T-helper 2 cell (primary cell): ENCODE results near the gene SIGLEC9.

Source experiments
- DNase-seq, 5 experiments: peaks; one replicate each; pipeline versions ENCODE4 v3.0.0 to v3.0.0-alpha.2; 2012 to 2022

Gene SIGLEC9

GRCh38 chr19:51097166-51097738, 27.5 kb upstream of the SIGLEC9 start:
- DNase-seq = peak; percentile 27 to 65 (median 63)

DNA sequence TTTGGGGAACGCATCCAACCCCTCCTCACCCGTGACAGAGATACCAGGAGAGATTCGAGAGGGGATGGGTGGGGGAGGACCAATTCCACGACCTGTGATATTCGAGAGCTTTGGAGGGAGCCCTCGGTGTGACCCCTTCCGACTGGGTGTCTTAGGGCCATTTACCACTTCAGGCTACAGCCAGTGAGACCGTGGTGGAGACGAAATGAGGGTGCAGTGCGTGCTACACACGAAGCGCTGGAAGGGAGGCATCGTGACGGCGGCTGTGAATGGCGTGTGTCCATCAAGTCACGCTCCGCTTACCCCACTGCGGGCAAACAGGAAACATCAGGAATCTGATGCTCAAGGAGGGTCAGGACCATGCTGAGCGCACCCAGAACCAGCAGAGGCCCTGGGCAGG, 26.9 kb upstream of the SIGLEC9 start:
- DNase-seq = no peak

DNA sequence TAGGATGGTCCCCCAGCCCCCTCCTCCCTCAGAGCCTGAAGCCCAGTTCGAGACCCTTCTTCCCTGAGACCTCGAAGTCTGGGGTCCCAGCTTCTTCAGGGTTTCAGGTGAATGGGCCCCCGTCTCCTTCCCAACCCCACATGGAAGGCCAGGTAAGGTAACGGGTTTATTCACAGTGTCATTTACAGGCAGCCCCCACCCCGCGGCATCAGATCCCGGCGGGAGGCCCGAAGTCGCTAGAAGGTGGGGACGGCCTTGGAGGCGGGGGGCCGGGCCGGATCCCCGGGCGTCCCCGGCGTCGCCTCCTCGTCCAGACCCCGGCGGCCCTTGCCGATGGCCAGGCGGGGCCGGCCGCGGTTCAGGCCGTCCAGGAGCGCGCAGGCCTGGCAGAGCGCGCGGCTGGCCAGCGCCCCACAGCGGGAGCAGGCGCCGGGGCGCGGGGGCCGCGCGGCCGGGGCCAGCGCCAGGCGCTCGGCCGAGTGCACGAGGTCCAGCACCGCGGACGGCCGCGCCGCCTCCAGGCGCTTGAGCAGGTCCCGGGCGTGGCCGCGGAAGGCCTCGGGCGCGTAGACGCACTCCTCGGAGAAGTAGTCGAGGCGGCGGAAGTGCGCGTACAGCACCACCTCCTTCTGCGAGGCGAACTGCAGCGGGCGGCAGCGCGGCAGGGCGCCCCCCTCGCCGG, 26.2 kb upstream of the SIGLEC9 start:
- DNase-seq = peak in 2 of 5 experiments; percentile 32 to 73

- DNase-seq = no peak
These were observed 25.7 kb upstream of the SIGLEC9 start for GRCh38 chr19:51099047-51099382.

DNA sequence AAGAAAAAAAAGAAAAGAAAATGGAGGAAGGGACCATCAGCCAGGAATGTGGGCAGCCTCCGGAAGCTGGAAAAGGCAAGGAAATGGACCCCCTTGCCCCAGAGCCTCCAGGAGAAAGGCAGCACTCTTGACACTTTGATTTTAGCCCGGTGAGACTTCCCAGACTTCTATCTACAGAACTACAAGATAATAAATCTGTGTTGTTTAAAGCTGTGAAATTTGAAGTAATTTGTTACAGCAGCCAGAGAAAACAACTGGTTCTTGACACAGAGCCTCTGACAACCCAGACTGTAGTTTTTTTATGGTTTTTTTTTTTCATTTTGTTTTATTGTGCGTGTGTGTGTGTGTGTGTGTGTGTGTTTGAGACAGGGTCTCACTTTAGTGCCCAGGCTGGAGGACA, 24.1 kb upstream of the SIGLEC9 start:
- no peak for DNase-seq

- no peak for DNase-seq
These were observed 23.4 kb upstream of the SIGLEC9 start for GRCh38 chr19:51101171-51101865.

GRCh38 chr19:51102991-51103390, 21.7 kb upstream of the SIGLEC9 start:
- no peak for DNase-seq

GRCh38 chr19:51103926-51104341, 20.8 kb upstream of the SIGLEC9 start:
- DNase-seq = no peak

DNA sequence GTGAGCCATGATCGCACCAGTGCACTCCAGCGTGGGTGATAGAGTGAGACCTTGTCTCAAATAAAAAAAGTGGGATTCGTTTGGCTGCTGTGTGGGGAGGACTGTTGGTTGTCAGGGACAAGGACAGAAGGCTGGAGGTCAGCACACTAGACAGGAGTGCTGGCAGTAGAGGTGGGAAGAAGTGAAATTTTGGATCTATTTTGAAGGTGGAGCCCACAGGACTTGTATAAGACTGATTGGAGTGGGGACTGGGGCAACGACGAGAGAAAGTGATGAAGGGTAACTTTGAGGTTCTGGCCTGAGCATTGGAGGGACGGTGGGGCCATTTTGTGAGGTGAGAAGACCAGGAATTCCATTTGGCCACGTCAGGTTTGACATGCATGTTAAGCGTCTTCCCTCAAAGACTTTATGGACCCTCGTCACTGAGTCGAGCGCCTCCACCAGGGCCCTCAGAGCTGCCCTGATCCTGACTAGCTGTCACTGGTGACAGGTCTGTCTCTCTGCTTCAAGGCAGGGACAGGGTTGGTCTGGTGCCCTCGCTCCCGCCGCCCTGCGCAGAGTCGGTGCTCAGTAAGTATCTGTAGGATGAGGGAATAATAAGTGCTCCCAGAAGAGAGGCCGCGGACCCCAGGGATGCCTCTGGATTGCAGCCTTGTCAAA, 17.2 kb upstream of the SIGLEC9 start:
- DNase-seq = peak in 1 of 5 experiments; percentile 60

GRCh38 chr19:51108066-51108804, 16.5 kb upstream of the SIGLEC9 start, which contains the start of gene CTU1:
TSS of gene CTU1 (minus strand) at chr19:51108409. CDS start at chr19:51104569, 3,840 bp downstream.
- peak; percentile 90 to 100 (median 98) for DNase-seq

DNA sequence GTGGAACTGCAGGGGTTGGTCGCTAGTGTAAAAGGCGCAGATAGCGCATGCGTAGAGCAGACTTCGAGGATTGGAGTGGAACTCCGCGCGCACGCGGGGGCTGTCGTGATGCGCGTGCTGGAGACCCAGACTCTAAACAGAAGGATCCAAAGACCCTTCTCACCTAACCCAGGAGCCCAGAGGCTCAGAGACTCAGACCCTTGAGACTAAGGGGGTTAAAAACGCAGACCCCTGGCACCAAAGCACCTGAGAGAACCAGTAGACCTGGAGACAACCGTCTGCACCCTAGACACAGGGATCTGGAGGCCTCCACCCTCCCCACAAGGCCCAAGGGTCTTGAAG, 15.9 kb upstream of the SIGLEC9 start:
- DNase-seq = no peak

- no peak for DNase-seq
These were observed 14.1 kb upstream of the SIGLEC9 start for GRCh38 chr19:51110666-51110971.

DNA sequence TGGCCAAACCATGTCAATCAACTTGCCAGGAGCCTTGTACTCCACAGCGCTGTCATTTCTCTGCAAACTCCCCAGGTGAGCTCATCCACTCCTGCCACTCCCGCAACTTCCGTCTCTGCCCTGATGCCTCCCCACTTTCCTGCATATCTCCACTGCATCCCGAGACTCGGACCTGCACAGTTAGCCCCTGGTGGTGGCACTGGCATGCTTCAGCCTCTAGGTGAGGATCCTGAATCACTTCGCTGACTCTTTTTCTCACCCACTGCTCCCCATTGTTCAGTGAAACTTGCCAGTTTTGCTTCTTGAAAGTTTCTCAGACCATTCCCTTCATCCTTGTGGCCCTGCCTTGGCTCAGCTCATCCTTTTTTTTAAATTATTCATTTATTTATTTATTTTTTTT, 13.1 kb upstream of the SIGLEC9 start:
- DNase-seq = no peak

GRCh38 chr19:51114087-51114729, 10.5 kb upstream of the SIGLEC9 start:
- DNase-seq = peak in 1 of 5 experiments; percentile 90

- peak in 1 of 5 experiments; percentile 86 for DNase-seq
These were observed 7.9 kb upstream of the SIGLEC9 start for GRCh38 chr19:51116736-51117286.

DNA sequence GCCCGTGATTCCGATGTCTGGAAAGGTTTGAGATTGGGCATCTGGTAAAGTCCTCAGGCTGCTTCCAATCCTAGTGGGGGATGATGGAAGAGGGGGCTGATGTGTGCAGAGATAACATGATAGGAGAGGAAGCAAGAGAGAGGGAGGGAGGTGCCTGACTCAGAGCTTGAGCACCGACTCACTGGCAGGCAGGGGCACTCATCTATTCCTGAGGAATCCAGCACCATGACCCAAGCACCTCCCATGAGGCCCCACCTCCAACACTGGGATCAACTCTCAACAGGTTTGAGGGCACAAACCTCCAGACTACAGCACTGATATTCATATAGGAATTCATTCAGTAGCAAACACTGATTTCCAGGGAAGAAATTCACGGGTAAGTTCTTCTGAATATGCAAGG, 5.6 kb upstream of the SIGLEC9 start:
- DNase-seq = no peak

GRCh38 chr19:51119611-51120010, 5.1 kb upstream of the SIGLEC9 start:
- DNase-seq = no peak

- no peak for DNase-seq
These were observed 4.5 kb upstream of the SIGLEC9 start for GRCh38 chr19:51120160-51120559.

- no peak for DNase-seq
These were observed 3.4 kb upstream of the SIGLEC9 start for GRCh38 chr19:51121257-51121656.

- no peak for DNase-seq
These were observed 2.4 kb upstream of the SIGLEC9 start for GRCh38 chr19:51122112-51122981.

GRCh38 chr19:51123381-51123800, 1.3 kb upstream of the SIGLEC9 start:
- peak in 2 of 5 experiments; percentile 68 to 96 for DNase-seq
